HG02938 (cell line): ENCODE results near the gene DQX1.
A peak's percentile ranks its signal among the peaks of the same experiment; 100 is the strongest.

ENCODE experiments used
- ATAC-seq: cut with Tn5 transposase; IDR thresholded peaks from one replicate; pipeline ENCODE4 v1.9.1; 2021; ENCODE audit warnings: mild to moderate bottlenecking, moderate library complexity; ENCODE audit not compliant: unreplicated experiment

Gene DQX1

DNA sequence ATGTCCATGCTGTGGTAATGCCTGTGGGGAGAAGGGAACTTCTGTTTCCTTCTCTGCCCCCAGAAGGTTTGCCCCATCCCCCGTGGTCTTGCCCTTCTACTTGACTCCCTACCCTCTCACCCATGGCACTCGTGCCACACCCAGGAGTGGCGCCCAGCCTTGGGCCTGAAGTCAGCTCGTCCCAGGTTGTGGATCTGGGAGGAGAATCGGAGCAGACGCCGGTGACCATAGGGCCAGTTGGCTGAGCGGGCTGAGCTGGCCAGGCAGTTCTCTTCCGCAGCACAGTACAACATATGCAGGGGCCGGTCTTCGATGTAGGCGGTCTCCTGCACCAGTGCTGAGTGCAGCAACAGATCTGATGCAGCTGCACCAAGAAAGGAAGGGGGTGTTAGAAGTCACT is 8.4 kb upstream of the DQX1 start:
- no peak for ATAC-seq

DNA sequence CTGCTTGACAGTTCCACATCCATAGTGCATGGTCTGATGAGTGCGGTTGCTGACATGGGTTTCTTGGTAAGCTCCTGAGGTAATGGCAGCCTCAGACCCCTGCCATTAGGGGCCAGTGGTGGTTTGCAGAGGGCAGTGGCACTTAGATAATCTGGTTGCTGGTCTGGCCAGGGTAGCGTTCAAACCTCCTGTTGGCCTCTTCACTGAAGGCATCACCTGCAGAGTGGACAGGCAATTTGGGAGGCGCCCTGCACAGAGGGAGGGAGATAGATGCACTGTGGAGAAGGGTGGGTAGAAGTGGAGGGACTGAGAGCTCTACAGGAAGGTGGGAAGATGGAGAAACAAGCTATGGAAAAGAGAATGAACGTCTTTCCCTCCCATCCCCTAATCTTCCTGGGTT is 7.4 kb upstream of the DQX1 start:
- ATAC-seq = no peak

DNA sequence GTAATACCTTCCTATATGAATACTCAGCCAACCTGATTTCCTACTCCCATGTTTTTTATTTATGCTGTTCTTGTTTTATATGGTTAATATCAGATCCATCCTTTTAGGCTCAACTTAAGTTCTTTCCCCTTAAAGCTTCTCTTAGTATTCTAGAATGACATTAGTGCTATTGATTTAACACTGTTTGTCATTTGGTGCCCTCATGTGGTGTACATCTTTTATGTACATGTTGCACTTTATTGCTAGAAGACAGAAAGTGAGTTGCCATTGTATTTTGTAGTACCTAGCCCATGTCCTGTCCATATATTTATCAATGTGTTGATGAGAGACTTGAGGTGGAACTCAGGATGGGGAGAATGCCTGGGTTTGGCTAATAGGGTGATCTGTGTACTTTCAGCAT is 6.2 kb upstream of the DQX1 start:
- ATAC-seq = no peak

DNA sequence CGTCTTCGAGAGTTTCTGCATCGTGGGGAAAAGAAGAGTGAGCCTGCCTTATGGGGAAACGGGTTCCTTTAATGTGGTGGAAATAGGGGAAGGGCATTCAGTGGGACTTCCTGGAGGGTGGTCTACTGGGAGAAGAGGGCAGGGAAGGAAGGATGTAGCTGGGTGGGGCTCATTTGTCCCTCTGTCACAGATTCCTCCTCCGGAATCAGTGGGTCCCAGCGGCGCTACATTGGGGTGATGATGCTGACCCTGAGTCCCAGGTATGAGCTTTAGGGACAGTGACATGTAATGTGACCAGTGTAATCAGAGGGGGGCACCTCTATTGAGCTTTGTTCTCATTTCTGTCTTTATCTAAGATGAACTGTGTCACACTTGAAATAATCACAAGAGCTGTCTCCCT is 5.6 kb upstream of the DQX1 start:
- no peak for ATAC-seq

DNA sequence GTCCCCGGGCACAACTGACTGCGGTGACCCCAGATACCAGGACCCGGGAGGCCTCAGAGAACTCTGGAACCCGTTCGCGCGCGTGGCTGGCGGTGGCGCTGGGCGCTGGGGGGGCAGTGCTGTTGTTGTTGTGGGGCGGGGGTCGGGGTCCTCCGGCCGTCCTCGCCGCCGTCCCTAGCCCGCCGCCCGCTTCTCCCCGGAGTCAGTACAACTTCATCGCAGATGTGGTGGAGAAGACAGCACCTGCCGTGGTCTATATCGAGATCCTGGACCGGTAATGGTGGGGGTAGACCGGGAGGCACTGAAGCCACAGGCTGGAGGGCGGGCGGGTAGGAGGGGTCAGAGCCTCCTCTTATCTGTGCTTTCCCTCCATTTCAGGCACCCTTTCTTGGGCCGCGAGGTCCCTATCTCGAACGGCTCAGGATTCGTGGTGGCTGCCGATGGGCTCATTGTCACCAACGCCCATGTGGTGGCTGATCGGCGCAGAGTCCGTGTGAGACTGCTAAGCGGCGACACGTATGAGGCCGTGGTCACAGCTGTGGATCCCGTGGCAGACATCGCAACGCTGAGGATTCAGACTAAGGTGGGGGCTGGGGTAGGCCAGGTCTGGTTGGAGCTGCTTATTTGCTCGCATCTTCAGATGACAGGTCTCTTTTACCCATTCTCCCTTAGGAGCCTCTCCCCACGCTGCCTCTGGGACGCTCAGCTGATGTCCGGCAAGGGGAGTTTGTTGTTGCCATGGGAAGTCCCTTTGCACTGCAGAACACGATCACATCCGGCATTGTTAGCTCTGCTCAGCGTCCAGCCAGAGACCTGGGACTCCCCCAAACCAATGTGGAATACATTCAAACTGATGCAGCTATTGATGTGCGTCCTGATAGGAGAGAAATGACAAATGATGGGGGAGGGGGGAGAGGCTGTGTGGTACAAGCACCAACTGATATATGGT is 4.5 kb upstream of the DQX1 start:
- ATAC-seq = peak; percentile 35

DNA sequence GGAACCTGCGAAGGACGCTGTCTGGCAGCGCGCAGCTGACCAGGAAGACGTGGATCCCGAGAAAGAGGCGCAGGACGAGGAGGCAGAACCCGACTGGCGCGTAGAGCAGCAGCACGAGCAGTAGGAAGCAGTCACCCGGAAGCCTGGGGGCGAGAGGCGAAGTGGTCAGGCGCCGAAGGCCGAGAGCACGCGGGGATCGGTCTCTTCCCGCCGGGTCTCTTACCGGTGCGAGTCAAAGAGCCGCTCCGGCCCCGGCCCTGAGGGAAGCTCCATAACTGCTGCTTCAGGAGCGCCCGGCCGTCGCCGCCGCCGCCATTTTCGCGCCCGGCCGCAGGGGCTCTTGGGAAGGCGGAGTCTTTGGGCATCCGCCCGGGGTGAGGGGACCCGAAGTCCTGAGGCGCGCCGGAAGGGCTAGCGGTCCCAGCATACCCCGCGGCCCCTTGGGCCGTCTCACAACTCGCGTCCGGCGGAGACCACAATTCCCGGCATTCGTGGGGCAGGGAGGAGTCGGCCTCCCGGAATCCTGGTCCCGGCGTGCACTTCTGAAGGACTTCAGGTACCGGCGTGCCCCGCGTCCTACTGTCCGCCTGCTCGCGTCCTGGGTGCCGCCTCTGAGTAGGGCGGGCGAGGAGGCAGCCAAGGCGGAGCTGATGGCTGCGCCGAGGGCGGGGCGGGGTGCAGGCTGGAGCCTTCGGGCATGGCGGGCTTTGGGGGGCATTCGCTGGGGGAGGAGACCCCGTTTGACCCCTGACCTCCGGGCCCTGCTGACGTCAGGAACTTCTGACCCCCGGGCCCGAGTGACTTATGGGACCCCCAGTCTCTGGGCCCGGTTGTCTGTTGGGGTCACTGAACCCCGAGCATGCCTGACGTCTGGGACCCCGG is 3.6 kb upstream of the DQX1 start, which contains the start of the genes AUP1 and HTRA2:
Gene AUP1 (minus strand): TSS at position 350 of the 882 bp plus-strand sequence. CDS start 77 bp downstream, at position 273.
Gene HTRA2 (plus strand): TSS at position 577 of the 882 bp plus-strand sequence. CDS start 74 bp downstream, at position 651.
- ATAC-seq = peak; percentile 74

DNA sequence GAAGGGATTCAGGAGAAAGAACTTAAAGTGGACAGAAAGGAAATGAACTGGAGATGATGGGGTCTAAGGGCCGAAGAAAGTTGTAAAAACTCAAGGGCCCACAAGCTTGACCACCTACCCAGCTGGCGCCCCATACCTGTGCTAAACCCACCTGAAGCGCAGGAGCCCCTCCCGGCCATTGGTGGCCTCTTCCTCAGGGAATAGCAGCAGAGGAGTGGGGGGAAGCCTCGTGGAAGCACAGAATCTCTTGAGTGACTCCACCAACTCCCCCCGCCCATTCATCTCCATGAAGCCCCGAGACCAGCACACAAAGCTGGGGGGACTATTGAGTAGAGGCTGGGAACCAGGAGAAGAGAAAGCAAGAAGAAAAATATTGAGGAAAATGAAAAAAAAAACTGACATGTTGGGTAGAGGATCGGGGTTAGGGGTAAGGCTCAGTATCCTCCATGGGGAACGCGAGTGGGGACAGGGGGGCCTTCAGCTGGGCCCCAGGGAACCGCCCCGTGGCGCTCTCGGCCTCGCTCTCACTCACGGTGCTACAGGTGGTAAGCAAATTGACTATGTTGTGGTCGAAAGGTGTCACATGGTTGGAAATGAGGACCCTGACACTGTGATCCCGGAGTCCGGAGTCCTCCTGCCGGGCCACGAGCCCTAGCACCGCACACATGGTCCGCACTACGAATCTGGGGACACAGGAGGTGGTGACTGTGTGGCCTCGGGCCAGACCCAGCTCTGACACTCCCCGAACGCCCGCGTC is 2.7 kb upstream of the DQX1 start:
- ATAC-seq = peak; percentile 3

DNA sequence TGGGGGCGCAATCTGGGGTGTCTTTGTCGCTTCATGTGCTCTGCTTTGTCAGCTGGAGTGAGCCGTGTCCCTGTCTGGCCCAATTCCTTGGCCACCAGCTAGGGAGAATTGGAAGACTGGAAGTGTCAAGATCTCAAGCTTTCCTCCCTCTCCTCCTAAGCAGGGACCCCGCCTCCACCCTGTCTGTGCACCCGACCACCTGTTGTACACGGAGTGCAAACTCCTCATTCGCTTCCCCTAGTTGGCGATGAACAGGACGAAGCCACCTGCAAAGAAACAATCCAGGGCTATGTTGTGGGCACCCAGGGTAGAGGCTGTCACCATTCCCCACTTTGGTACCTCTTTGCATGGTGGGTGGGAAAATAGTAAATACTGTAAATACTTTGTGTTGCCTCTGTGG is 1.7 kb upstream of the DQX1 start:
- ATAC-seq = no peak

DNA sequence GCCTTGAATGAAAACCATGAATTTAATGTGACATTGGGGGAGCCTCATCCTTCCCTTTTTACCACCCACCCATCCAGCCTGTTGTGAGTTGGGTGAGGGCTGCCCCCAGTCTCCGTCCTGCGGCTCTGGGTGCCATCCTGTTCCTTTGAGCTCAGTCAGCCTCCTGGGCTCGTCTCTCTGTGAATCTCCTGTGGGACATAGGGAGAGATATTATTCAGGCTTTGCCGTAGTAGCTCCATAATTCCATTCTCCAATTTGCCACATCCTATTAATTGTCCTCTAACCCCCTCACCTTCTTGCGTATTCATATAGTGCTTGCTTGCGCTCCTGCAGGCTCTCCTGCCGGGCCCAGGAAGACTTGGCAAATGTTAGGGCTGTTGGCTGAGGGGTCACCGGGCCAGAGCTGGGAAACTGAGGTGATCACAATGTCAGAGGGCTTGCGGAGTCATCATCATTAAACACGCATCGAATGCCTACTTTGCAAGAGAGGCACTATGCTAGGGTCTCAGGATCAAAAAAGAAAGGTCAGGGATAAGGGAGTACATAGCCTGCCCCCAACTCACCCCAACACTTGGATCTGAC is 709 bp upstream of the DQX1 start:
- ATAC-seq = no peak

DNA sequence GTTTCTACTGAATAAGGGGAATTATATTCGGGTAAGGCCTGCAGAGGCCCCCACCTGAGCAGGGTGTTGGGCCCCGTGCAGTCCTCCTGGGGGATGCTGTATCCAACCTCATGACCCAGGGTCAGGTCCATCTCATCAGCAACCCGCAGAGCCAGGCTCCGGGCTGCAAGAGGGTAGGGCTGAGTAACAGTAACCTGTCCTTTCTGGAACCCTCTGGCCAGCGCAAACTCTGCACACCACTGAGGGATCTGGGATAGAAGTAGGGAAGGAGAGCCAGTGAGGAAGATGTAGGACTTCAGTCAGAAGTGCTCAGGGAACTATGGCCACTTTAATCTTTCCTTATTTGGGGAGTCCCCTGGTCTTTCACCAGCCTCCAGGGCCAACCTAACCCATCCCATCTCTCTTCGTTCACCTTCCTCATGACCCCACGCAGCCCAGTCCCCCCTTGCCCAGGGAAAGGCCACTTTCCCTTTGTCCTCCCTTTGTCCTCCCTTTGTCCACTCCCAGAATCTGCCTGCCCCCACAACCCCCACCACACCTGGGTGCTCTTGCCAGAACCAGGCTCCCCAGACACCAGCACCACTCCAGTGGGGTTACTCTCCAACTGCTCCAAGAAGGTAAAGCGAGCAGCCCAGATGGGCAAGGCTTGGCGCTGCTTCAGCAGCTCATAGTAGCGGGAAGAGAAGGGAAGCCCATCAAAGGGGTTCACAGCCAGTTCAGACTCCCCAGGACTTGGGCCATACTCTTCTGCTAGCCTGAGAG is 895 bp downstream of the DQX1 start:
- ATAC-seq = no peak

DNA sequence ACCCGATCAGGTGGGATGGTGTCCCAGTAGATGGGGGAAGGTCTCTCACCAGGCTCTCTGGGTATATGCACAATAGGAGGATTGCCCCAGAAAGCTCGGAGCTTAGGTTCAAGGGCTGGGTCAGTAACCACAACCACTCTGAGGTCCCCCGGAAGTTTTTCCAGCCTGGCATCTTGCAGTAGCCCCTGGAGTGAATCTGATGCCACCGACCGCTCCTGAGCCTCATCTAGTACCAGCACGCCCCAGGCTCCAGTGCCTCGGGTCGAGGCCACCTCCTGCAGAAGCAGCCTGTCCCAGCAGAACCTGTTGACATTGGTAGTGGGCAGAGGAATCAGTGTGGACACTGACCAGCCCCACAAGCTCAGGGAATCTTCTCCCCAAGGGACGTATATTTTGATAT is 2.0 kb downstream of the DQX1 start:
- no peak for ATAC-seq

DNA sequence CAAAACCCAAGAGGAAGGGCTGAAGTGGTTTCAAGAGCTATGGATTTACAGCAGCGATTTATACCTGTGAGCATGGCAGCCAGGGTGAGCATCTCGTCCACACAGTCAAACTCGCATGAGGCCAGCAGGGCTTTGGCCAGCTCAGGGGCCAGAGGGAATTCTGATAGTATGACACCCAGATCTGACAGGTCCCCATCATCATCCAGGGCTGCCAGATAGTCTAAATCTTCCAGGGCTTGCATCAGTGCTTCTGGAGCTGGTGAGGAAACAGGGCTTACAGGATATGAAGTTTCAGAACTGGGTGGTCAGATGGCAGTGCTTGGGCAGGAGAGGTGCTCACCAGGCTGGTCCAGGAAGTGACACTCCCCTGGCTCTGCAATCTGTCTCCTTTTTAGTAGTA is 3.5 kb downstream of the DQX1 start:
- no peak for ATAC-seq

DNA sequence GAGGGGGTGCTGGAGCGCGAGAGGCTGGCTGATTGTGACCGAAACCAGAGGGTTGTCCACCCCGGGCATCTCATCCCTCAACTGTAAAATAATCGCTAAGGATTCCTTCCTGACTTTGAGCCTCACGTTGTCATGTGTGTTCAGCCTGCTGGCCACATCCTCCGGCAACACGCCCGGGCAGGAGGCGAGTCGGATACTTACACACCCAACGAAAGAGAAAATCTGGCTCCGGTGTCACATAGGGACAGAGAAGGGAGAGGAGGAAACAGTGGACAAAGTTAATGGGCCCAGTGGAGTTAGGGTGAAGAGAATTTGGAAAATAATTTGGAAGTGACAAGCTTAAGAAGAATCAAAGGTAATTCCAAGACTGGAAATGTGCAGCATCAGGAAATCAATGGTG is 9.4 kb downstream of the DQX1 start:
- no peak for ATAC-seq

DNA sequence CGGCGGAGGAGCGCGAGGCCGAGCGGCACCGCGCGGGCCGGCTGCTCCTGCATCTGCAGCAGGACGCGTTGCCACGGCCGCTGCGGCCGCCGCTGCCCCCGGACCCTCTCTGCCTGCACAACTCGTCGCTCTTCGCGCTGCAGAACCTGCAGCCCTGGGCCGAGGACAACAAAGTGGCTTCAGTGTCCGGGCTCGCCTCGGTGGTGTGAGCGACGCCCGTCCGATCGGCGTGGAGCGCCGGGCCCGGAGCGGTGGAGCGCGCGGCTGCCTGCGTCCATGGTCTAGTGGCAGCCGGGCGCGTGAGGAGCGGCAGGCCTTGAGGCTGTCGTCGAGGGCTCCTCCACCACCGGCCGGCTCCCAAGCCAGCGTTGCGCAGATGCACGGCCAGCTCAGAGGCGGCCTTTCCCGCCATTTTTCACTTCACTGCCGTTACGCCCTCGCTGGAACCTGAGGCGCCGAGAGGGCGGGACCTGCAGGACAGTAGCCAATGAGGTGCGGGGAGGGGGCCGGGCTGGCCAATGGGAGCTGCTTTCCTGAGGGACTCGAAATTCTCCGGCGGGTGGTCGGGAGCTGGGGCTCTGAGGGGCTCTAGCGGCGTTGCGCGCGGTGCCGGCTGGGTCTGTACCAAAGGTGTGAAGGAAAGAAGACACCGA is 9.9 kb downstream of the DQX1 start:
- ATAC-seq = no peak

DNA sequence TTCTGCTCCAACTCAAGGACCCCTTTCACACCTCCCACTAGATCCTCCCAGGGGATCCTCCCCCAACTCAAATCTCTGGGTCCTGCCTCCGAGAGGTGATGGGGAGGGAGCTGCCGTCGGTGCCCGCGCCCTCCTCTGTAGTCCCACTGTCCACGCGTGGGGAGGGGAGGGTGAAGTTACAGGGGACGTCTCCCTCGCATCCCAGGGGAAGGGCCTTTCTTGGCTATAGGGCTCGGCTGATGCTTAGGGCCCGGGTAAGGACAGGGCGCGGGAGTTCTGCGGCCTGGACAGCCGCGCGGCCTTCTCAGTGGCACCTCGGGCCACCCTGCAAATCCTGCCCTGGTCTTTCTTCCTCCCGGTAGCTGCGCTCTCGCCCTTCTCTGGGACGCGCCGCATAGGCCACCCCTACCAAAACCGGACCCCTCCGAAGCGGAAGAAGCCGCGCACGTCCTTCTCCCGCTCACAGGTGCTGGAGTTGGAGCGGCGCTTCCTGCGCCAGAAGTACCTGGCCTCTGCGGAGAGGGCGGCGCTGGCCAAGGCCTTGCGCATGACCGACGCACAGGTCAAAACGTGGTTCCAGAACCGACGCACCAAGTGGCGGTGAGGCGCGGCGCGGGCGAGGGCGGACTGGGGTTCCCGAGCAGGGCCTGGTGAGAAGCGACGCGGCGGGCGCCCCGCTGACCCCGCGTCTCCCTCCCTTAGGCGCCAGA is 10.6 kb downstream of the DQX1 start:
- ATAC-seq = no peak

DNA sequence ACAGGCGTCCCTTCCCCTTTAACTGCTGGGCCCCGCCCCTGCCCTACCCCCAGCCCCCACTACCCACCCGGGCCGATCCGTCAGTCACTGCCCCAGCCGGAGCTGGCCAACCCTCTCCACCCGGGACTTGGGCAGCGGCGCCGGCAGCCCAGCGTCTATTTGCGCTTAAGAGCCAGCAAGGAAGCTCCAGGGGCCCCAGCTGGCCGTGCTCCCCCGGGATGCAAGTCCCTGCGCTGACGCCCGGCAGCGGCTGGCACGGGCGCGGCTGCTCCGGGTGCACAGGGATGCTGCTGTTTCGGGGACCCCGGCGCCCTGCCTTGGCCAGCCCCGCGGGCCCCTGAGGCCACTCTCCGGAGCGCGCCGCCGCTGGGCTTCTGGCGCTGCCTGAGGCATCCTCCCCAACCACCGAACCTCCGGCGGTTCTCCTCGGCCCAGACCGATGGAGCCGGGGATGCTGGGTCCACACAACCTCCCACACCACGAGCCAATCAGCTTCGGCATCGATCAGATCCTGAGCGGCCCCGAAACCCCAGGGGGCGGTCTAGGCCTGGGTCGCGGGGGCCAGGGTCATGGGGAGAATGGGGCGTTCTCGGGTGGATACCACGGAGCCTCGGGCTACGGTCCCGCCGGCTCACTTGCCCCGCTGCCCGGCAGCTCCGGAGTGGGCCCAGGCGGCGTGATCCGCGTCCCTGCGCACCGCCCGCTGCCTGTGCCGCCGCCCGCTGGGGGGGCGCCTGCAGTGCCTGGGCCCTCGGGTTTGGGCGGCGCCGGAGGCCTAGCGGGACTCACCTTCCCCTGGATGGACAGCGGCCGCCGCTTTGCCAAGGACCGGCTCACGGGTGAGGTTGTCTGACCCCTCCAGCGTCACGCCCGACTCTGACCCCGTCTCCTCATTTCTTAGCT is 11.4 kb downstream of the DQX1 start, which contains the start of gene TLX2:
Gene TLX2 (plus strand): TSS at position 83 of the 903 bp plus-strand sequence. CDS start 357 bp downstream, at position 440.
- no peak for ATAC-seq

DNA sequence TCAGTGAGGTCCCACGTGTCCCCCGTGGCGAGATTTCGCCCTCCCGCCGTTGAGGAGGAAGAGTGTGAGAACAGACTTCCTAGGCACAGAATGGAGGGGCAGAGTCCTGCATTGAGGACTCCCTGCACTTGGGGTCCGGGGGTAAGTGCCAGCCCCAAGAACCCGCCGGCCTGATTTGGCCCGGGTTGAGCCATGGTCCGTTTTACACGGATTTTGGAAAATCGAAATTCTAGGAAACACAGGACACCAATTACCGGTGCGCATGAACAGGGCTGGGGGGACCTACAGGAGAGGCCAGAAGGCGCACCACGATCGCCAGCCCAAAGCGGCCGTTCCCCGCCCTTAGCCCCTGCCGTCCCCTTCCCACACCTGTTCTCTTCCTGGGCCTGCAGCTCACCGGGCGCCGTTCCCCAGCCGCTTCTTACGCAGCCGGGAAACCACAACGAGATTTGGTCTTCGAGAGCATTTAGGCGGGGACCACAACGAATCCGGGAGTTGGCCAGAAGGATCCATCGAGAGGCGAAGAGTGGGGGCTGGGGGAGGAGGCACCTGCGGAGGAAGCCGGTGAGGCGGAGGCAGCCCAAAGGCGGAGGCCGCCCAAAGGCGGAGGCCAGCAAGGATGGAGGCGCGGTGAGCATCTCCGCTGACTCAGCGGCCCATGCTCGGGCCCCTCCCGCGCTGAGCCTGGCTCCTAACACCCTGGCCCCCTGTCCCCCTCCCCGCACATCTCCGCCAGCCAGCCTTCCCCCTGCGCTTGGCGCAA is 12.2 kb downstream of the DQX1 start:
- ATAC-seq = no peak
